GM10266 (cell line): ENCODE measurements around the gene RXRG.

ENCODE experiments used
- DNase-seq: peaks from one replicate; pipeline ENCODE4 v3.0.0; 2012; ENCODE audit errors: extremely low spot score
- TF ChIP-seq, protein P1 (sequence below): IDR thresholded peaks from 2 replicates; pipeline ENCODE4 v1.5.1; 2012; ENCODE audit warnings: mild to moderate bottlenecking, low read depth; ENCODE audit not compliant: control insufficient read depth, insufficient read depth; ENCODE audit errors: missing control alignments

Gene RXRG

DNA sequence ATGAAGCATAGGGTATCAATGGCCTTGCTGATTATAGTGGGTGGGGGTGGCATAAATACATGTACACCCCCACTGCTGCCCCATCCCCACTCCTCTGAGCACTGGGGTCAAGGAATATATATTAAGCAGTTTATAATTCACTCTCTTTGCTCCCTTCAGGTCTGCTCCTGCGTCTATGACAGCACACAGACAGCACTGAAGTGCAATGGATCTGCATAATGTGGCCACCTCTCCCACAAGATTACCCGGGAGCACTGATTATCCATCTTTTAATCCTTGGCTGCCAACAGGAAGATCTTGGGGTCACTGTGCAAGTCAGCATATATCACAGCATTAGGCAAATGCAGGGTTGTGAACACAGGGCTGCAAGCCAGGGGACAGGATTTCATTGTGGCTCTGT is 19.3 kb downstream of the RXRG start:
- no peak for DNase-seq
- TF ChIP-seq, protein P1, sequence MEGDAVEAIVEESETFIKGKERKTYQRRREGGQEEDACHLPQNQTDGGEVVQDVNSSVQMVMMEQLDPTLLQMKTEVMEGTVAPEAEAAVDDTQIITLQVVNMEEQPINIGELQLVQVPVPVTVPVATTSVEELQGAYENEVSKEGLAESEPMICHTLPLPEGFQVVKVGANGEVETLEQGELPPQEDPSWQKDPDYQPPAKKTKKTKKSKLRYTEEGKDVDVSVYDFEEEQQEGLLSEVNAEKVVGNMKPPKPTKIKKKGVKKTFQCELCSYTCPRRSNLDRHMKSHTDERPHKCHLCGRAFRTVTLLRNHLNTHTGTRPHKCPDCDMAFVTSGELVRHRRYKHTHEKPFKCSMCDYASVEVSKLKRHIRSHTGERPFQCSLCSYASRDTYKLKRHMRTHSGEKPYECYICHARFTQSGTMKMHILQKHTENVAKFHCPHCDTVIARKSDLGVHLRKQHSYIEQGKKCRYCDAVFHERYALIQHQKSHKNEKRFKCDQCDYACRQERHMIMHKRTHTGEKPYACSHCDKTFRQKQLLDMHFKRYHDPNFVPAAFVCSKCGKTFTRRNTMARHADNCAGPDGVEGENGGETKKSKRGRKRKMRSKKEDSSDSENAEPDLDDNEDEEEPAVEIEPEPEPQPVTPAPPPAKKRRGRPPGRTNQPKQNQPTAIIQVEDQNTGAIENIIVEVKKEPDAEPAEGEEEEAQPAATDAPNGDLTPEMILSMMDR: no peak

DNA sequence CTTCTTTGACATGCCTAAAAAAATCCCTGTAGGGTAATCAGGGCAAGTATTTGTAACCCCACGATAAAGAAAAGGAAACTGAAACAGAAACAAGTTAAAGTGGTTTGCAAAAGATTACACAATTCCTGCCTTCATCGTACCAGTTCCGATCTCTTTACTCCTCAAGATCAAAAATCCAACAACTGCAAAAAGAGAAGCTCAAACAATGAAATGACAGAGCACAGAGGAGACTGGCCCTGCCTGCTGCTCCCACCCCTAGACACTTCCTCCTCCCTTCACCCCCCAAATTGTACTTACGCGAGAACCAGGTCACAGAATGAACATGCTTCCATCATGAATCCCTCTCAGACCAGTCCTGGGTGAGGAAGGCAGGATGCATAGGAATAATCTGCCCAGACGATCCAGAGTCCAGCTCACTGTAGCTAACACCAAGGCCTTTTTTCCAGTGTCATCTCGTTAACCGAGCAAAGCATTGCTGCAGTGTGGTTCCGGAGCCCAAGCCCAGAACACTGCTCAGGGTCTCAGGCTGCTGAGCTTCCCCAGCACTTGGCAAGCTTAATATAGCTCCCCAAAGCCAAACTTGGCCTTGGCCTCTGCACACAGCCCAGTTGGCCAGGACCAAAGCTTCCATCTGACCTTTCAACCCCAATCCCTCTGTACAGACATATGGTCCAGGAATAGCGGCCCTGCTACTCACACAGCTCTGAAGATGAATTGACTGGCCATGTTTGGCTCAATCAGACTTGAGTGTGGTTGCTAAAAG is 20.3 kb downstream of the RXRG start:
- DNase-seq: no peak
- TF ChIP-seq, protein P1: no peak

DNA sequence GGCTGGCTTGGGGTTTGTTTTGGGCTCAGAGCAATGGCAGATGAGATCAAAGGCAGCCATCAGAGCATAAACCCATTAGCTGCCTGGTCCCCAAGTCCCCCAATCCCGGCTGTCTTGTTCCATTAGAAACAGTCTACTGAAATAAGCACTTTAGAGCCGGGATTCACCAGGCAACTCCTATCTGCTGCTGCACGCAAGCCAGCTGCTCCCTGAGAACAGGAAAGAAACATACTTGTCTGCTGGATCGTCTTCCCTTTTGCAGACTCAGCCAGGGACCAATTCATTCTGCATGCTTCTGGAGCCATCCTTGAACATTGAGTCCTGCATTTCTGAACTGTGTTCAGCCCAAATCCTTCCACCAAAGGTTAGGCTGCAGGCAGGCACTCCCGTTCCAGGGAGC is 21.8 kb downstream of the RXRG start:
- no peak for DNase-seq
- TF ChIP-seq, protein P1: no peak

DNA sequence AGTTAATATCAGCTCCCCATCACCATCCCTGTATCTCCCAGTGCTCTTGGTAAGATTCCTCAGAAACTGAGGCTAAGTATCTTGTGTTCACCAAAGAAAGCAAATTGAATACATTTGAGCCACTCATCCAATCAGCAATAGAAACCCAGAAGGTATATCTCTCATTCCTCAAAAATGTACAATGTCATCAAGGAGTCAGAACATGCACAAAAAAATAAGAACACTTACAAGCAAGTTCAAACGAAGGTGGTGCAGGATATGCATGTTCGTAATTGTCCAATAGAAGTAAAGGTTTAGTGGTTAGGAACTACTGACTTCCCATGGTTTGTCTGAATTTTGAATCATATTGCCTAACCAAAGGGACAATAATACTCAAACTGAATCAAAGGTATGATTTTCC is 24.3 kb downstream of the RXRG start:
- TF ChIP-seq, protein P1: no peak
- no peak for DNase-seq

DNA sequence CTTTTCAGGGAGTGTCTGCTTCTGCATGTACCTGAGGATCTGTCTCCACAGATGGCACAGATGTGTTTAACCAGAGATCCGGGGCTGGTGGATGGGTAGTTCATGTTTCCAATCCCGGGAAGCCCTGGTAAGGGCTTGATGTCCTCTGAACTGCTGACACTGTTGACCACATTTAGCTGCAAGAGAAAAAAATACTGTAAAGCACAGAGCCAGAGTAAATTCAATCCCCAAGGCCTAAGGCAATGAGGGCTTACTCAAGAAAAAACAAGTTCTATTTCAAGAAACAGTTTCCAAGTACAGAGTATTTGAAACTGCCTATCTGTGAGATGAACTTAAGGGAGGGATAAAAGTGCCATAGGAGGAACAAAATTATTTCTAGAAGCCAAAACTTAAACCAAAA is 25.1 kb downstream of the RXRG start:
- TF ChIP-seq, protein P1: no peak

DNA sequence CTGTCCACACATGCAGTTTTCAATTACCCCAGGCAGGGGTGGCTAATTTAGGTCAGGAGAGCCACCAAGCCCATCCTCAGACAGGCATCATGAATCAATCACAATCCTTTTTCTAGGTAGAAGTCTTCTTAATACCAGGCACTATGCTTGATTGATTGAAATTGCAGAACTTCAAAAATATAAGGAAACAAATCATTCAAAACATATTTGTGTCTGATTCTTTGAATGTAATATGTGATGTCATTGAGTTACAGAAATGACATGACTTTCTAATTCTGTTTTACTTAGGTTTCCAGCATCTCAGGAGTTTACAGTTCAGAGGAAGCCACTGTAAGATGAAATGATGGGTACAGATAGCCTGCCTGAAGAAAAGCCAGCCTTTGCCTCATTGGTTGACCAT is 26.7 kb downstream of the RXRG start:
- DNase-seq: no peak
- TF ChIP-seq, protein P1: no peak

More for the DNA sequence above, 25.1 kb downstream of the RXRG start:
- DNase-seq: no peak

DNA sequence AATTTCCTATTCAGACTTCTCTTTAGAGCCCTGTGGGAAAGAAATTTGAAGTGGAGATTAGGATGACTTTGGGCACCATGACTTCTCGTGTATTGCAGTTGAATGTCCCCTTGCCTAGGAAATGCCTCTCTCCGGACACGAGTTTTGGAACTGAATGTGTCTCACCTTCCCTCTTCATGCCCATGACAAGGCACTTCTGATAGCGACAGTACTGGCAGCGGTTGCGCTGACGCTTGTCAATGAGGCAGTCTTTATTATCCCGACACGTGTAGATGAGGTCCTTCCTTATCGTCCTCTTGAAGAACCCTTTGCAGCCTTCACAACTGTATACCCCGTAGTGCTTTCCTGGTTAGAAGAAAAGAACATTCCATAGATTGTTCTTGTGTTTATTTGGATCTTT is 28.1 kb downstream of the RXRG start:
- TF ChIP-seq, protein P1: no peak
- DNase-seq: no peak
